NCI-H187 (cell line): Measurements from ENCODE around the gene STAC.
"Not testable (repeated sequence)": the region's sequence is repeated elsewhere in the genome, so short reads cannot be mapped to it uniquely, and the experiment has no call there.

Experiments
- DNase-seq, 2 experiments: peaks; one replicate each; lab custom pipeline; 2025; lab: John Stamatoyannopoulos, UW

The STAC gene

GRCh38 chr3:36416599-36416998 is 36.3 kb downstream of the STAC start:
- no peak for DNase-seq

GRCh38 chr3:36417237-36417636 is 36.9 kb downstream of the STAC start:
- no peak for DNase-seq

- DNase-seq: no peak
Observed at GRCh38 chr3:36418296-36418695, 38.0 kb downstream of the STAC start.

DNA sequence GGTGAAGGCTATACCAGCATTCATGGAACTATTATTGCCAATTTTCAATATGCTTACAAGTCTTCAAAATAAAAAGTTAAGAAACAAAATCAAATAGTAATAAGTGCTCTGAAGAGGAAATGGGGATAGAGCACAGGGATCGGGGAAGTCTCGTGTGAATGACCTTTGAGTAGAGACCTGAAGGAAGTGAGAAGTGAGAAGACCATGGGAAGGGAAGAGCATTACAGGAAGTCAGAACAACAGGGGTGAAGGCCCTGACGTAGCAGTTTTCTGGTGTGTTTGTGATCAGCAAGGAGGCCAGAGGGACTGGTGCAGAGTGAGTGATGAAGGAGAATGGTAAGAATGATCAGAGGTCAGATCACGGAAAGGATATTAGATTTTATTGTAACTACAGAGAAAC is 48.1 kb downstream of the STAC start:
- no peak for DNase-seq

- no peak for DNase-seq
Observed at GRCh38 chr3:36429986-36430485, 49.7 kb downstream of the STAC start.

GRCh38 chr3:36433511-36433910 is 53.2 kb downstream of the STAC start:
- DNase-seq: no peak

GRCh38 chr3:36434687-36435426 is 54.6 kb downstream of the STAC start:
- DNase-seq: no peak

- DNase-seq: no peak
Observed at GRCh38 chr3:36443028-36443686, 62.9 kb downstream of the STAC start.

- DNase-seq: no peak
Observed at GRCh38 chr3:36444909-36445308, 64.6 kb downstream of the STAC start.

DNA sequence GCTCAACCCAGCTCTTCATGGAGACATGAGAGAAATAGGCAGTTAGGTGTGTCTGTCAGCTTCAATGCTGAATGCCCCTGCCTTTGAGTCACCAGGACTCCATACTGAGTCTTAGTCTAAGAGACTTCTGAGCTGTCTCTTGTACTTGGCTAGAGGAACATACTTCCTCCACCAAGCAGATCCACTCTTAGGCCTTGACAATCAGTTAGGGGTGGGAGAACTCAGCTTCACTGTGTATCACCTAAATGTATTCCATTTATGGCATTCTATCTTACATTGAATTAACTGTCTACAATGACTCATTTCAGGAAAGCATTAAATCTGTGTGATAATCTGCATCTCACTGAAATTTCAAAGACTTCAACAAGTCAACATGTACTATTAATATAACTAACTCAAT is 66.0 kb downstream of the STAC start:
- no peak for DNase-seq

- DNase-seq: no peak
Observed at GRCh38 chr3:36447061-36447460, 66.8 kb downstream of the STAC start.

DNA sequence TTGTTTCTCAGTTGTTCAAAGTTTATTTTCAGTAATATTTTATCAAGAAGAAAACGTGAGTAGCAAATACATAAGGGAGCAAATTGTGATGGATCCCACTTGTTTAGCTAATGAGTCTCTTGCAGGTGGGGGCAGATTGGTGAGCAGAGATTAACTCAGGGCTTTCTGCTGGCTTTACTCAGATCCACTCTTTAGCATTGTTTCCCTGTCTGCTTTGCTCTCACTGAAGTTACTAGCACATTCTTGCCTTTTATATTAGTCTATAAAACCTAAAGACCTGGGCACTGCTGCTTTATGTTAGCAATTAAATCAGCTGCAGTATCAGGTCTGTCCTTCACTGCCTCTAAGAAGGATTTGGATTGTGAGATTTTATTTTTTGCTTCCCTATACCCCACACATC is 71.5 kb downstream of the STAC start:
- no peak for DNase-seq

- DNase-seq: not testable (repeated sequence)
Observed at GRCh38 chr3:36453213-36453612, 72.9 kb downstream of the STAC start.

DNA sequence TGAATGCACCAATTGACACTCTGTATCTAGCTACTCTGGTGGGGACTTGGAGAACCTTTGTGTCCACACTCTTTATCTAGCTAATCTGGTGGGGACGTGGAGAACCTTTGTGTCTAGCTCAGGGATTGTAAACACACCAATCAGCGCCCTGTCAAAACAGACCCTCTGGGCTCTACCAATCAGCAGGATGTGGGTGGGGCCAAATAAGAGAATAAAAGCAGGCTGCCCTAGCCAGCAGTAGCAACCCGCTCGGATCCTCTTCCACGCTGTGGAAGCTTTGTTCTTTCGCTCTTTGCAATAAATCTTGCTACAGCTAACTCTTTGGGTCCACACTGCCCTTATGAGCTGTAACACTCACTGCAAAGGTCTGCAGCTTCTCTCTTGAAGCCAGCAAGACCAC is 73.6 kb downstream of the STAC start:
- not testable (repeated sequence) for DNase-seq

DNA sequence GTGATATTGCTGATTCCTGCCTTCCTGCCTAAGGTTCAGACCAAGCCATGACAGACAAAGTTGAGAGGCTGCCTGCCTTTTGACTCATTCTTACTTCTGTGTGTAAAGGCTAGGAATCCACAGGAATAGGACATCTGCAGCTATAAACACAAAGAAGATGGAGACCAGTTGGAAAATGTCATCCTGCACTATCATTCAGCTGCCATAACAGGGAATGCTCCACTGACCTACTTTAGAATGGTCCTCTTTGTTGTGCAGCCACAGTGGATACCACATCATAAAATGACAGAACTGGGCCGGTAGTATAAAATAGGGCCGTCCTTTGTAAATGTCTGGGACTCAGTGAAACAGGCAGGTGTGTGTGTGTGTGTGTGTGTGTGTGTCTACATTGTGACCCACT is 75.1 kb downstream of the STAC start:
- no peak for DNase-seq

GRCh38 chr3:36456784-36457183 is 76.5 kb downstream of the STAC start:
- DNase-seq: no peak

DNA sequence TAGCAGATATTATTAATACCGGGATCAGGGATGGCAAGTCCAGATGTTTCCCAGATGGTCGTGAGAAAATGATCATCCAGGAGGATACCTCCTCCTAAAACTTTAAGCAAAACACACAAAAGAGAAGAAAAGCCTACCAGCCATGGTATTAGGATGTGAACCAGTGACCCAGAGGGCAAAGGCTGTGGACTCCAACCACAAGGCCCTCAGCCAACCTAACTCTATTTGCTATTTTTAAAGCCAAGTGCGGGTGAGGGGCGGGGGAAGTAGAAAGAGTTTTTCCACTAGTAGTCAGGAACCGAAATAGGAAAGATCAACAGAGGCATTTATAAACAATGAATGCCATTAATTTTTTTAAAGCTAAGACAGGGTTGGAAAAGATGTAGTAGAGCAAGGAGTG is 77.4 kb downstream of the STAC start:
- no peak for DNase-seq

DNA sequence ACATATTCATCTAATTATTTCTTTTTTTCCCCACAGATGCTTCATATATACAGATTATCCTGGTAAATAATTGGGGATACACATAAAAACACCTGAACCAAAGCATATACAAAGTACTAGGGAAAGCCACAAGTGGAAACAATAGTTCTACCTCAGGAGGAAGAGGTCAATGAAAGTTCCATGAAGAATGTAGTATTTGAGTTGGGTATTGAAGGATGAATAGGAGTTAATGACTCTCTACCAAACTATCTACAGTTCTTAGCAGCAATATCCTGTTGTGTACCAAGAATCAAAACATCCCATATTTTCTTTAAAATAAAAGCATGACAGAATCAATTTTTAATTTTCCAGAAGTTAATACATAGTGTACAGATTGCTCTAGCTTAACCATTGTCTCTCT is 78.9 kb downstream of the STAC start:
- DNase-seq: no peak

GRCh38 chr3:36461597-36461996 is 81.3 kb downstream of the STAC start:
- no peak for DNase-seq

- DNase-seq: not testable (repeated sequence)
Observed at GRCh38 chr3:36472045-36472444, 91.7 kb downstream of the STAC start.

- no peak for DNase-seq
Observed at GRCh38 chr3:36475558-36475957, 95.3 kb downstream of the STAC start.

GRCh38 chr3:36476286-36476942 is 96.1 kb downstream of the STAC start:
- DNase-seq: no peak

GRCh38 chr3:36477655-36478054 is 97.4 kb downstream of the STAC start:
- DNase-seq: no peak
